Sigmoid colon (tissue), 4 donors: Measurements from ENCODE around the gene MDGA2.

Experiments used
- CTCF ChIP-seq, 4 experiments: fragments of 450-650 bp in 3 of 4; fragments of 200-600 bp in 1 of 4; IDR thresholded peaks; one replicate each; pipeline ENCODE4 v1.5.1; 2016 to 2019; ENCODE audit warnings: antibody characterized with exemption in 4 of 4, mild to moderate bottlenecking in 3 of 4, moderate library complexity in 2 of 4
- EP300 ChIP-seq, 4 donors: sonication (generic); formaldehyde crosslinking; IDR thresholded peaks; one replicate each; pipeline ENCODE4 v1.6.1; 2017; ENCODE audit warnings: antibody characterized with exemption in 4 of 4
- POLR2A ChIP-seq, 2 donors: fragments of 450-650 bp; IDR thresholded peaks; one replicate each; pipeline ENCODE4 v1.6.1; 2016; ENCODE audit warnings: antibody characterized with exemption in 2 of 2, mild to moderate bottlenecking in 2 of 2, moderate library complexity in 2 of 2
- POLR2AphosphoS5 ChIP-seq, 4 donors: sonication (generic); formaldehyde crosslinking; IDR thresholded peaks; one replicate each; pipeline ENCODE4 v1.6.1; 2017; ENCODE audit warnings: antibody characterized with exemption in 4 of 4

GRCh38 chr14:46894476-46894875 lies 780.9 kb downstream of the MDGA2 start:
- no peak for TF ChIP-seq POLR2A (IDR thresholded peaks at IDR 0.05)
- no peak for TF ChIP-seq CTCF (IDR thresholded peaks at IDR 0.05)
- TF ChIP-seq POLR2AphosphoS5 (IDR thresholded peaks at IDR 0.05): no peak
- no peak for TF ChIP-seq EP300 (IDR thresholded peaks at IDR 0.05)
